A549 (cell line): Measurements from ENCODE around the gene SEPHS1. TPM values are rescaled to one million over a fixed set of nuclear protein-coding genes. Genes with fewer than 3 reads are reported as not detected.

Source experiments
- ATAC-seq, 2 experiments: fragments of 200-7000 bp in 1 of 2; fragments of >200 bp in 1 of 2; cut with Nextera tagmentation in 1 of 2; cut with Tn5 transposase in 1 of 2; 3 replicates each; pipeline versions ENCODE4 v1.8.0 to v1.9.1; 2018 to 2020; ENCODE audit warnings: mild to moderate bottlenecking in 1 of 2, moderate library complexity in 1 of 2
- CTCF ChIA-PET: fragments of 300-600 bp; sonication (Branson Sonifier 250); formaldehyde crosslinking; extraction: SDS; loops from one replicate; lab custom pipeline; 2021; ENCODE audit warnings: antibody characterized with exemption, inconsistent platforms; lab: Yijun Ruan, JAX
- POLR2A ChIA-PET: fragments of 350-600 bp; formaldehyde crosslinking; extraction: SDS; loops from one replicate; lab custom pipeline; 2021; ENCODE audit warnings: antibody characterized with exemption, inconsistent platforms; lab: Yijun Ruan, JAX
- DNase-seq, 2 experiments: peaks; one replicate each; pipeline versions ENCODE4 v3.0.0 to v3.0.0-alpha.2; 2011 to 2016; ENCODE audit warnings: low read depth in 1 of 2, low spot score in 1 of 2
- FAIRE-seq: peaks from 2 replicates; lab custom pipeline; 2011; peaks lifted over from hg19 to GRCh38; lab: Jason Lieb, UNC
- H3K27ac ChIP-seq, 2 experiments: fragments of >200 bp; sonication (Bioruptor Twin); formaldehyde crosslinking; 3 replicates each; pipeline ENCODE4 v1.5.1; 2016 to 2017
- H3K4me1 ChIP-seq: fragments of >200 bp; sonication (Bioruptor Twin); formaldehyde crosslinking; 3 replicates; pipeline ENCODE4 v1.6.1; 2016
- H3K4me2 ChIP-seq: fragments of >200 bp; sonication (Bioruptor Twin); formaldehyde crosslinking; 3 replicates; pipeline ENCODE4 v1.6.1; 2016
- H3K4me3 ChIP-seq: fragments of >200 bp; sonication (Bioruptor Twin); formaldehyde crosslinking; 3 replicates; pipeline ENCODE4 v1.5.1; 2016
- H3K9me3 ChIP-seq: fragments of >200 bp; sonication (Bioruptor Twin); formaldehyde crosslinking; 3 replicates; pipeline ENCODE4 v1.6.1; 2016
- BCL3 ChIP-seq: fragments of >200 bp; sonication (Bioruptor Twin); formaldehyde crosslinking; IDR thresholded peaks from 3 replicates; pipeline ENCODE4 v1.6.1; 2016
- CBX2 ChIP-seq: fragments of 200-600 bp; sonication (generic); IDR thresholded peaks from 2 replicates; pipeline ENCODE4 v1.6.1; 2016; ENCODE audit warnings: low read depth, mild to moderate bottlenecking, borderline replicate concordance
- CEBPB ChIP-seq, 2 experiments: fragments of >200 bp in 1 of 2; sonication (Bioruptor Twin) in 1 of 2; formaldehyde crosslinking in 1 of 2; IDR thresholded peaks; 2 replicates each; pipeline ENCODE4 v1.6.1; 2012 to 2016
- CHD2 ChIP-seq: fragments of 150-350 bp; IDR thresholded peaks from 2 replicates; pipeline ENCODE4 v1.6.1; 2014; ENCODE audit warnings: low read length; ENCODE audit not compliant: partially characterized antibody
- CHD4 ChIP-seq: fragments of 200-600 bp; sonication (generic); IDR thresholded peaks from 2 replicates; pipeline ENCODE4 v1.6.1; 2016; ENCODE audit warnings: antibody characterized with exemption, mild to moderate bottlenecking, borderline replicate concordance
- CTCF ChIP-seq: fragments of >200 bp; sonication (Bioruptor Twin); formaldehyde crosslinking; IDR thresholded peaks from 3 replicates; pipeline ENCODE4 v1.5.1; 2016
- E2F6 ChIP-seq: IDR thresholded peaks from 2 replicates; pipeline ENCODE4 v1.6.1; 2012; ENCODE audit warnings: low read depth, borderline replicate concordance
- EHMT2 ChIP-seq: fragments of 200-600 bp; sonication (generic); IDR thresholded peaks from 2 replicates; pipeline ENCODE4 v1.6.1; 2016; ENCODE audit warnings: antibody characterized with exemption, low read depth, mild to moderate bottlenecking, moderate library complexity
- ELK1 ChIP-seq: fragments of 150-350 bp; IDR thresholded peaks from 2 replicates; pipeline ENCODE4 v1.6.1; 2014; ENCODE audit warnings: low read depth, mild to moderate bottlenecking, low read length
- FOSL2 ChIP-seq, 2 experiments: fragments of 450-650 bp in 1 of 2; fragments of >200 bp in 1 of 2; sonication (Bioruptor Twin) in 1 of 2; formaldehyde crosslinking; IDR thresholded peaks; 2 replicates each; pipeline versions ENCODE4 v1.5.0 to v1.6.1; 2016 to 2020; ENCODE audit warnings: mild to moderate bottlenecking in 1 of 2, moderate library complexity in 1 of 2
- GATA3 ChIP-seq: IDR thresholded peaks from 2 replicates; pipeline ENCODE4 v1.6.1; 2012; ENCODE audit warnings: borderline replicate concordance
- HES2 ChIP-seq: fragments of >200 bp; sonication (Bioruptor Twin); formaldehyde crosslinking; IDR thresholded peaks from 2 replicates; pipeline ENCODE4 v1.6.1; 2016
- HEYL ChIP-seq: fragments of 250-450 bp; sonication (Bioruptor Pico); IDR thresholded peaks from 2 replicates; pipeline ENCODE4 v1.8.0; 2021; ENCODE audit warnings: mild to moderate bottlenecking, moderate library complexity
- HOXA7 ChIP-seq: fragments of 250-450 bp; sonication (Bioruptor Pico); IDR thresholded peaks from 2 replicates; pipeline ENCODE4 v1.5.0; 2020; ENCODE audit warnings: mild to moderate bottlenecking, moderate library complexity
- HOXB13 ChIP-seq: fragments of 250-450 bp; sonication (Bioruptor Pico); IDR thresholded peaks from 2 replicates; pipeline ENCODE4 v1.5.0; 2020; ENCODE audit warnings: low read depth, mild to moderate bottlenecking, moderate library complexity
- HOXB5 ChIP-seq: fragments of 250-450 bp; sonication (Bioruptor Pico); IDR thresholded peaks from 2 replicates; pipeline ENCODE4 v1.5.0; 2020; ENCODE audit warnings: mild to moderate bottlenecking, moderate library complexity
- KDM5A ChIP-seq: fragments of 200-600 bp; sonication (generic); IDR thresholded peaks from 2 replicates; pipeline ENCODE4 v1.6.1; 2016; ENCODE audit warnings: antibody characterized with exemption, mild to moderate bottlenecking
- MAX ChIP-seq: IDR thresholded peaks from 2 replicates; pipeline ENCODE4 v1.6.1; 2012
- MAZ ChIP-seq: fragments of 150-350 bp; IDR thresholded peaks from 2 replicates; pipeline ENCODE4 v1.6.1; 2014; ENCODE audit warnings: antibody characterized with exemption, low read depth, low read length, borderline replicate concordance
- NFE2L2 ChIP-seq: fragments of 150-350 bp; conservative IDR thresholded peaks from 2 replicates; pipeline ENCODE4 v1.6.1; 2014; ENCODE audit warnings: low read length
- NPAS2 ChIP-seq: fragments of 250-450 bp; sonication (Bioruptor Pico); IDR thresholded peaks from 2 replicates; pipeline ENCODE4 v1.8.0; 2022; ENCODE audit warnings: mild to moderate bottlenecking, moderate library complexity, borderline replicate concordance
- NR3C1 ChIP-seq: fragments of >200 bp; sonication (Bioruptor Twin); formaldehyde crosslinking; IDR thresholded peaks from 3 replicates; pipeline ENCODE4 v1.6.1; 2017
- POLR2A ChIP-seq: IDR thresholded peaks from 2 replicates; pipeline ENCODE4 v1.6.1; 2012; ENCODE audit warnings: mild to moderate bottlenecking, low read length
- POLR2AphosphoS2 ChIP-seq: conservative IDR thresholded peaks from 2 replicates; pipeline ENCODE4 v1.6.1; 2012; ENCODE audit warnings: low read length, improper control_type of control experiment, inconsistent platforms
- TFCP2L1 ChIP-seq: fragments of 250-450 bp; sonication (Bioruptor Pico); IDR thresholded peaks from 2 replicates; pipeline ENCODE4 v1.5.0; 2021; ENCODE audit warnings: mild to moderate bottlenecking
- TP53 ChIP-seq: fragments of 250-450 bp; sonication (Bioruptor Pico); IDR thresholded peaks from 2 replicates; pipeline ENCODE4 v1.5.0; 2021; ENCODE audit warnings: mild to moderate bottlenecking, moderate library complexity
- USF2 ChIP-seq: fragments of 450-650 bp; IDR thresholded peaks from 2 replicates; pipeline ENCODE4 v1.6.1; 2014; ENCODE audit warnings: antibody characterized with exemption
- ZNF302 ChIP-seq: fragments of 250-450 bp; sonication (Bioruptor Pico); IDR thresholded peaks from 2 replicates; pipeline ENCODE4 v1.9.0; 2021; ENCODE audit warnings: inconsistent platforms, mild to moderate bottlenecking, moderate library complexity
- WGBS: methylation state at CpG from one replicate; pipeline ENCODE4 v1.1.6; 2017; ENCODE audit errors: missing lambda C conversion rate; 5-methylcytosine and 5-hydroxymethylcytosine counted together
- polyA plus RNA-seq, 4 experiments: library from polyadenylated mRNA; depleted of rRNA in 3 of 4; stranded (reverse); fragments of >200 nt; fragmentation: RNase III in 1 of 4; extraction: RNeasy Plus Mini Kit Qiagen cat#74134 plus additional on column Dnase treatment in 1 of 4; gene quantifications; 2 replicates in 3 of 4; 3 replicates in 1 of 4; pipeline ENCODE4 v1.2.3, GENCODE V29; 2011 to 2017

SEPHS1 gene
- polyA plus RNA-seq, 2 of the 4 experiments (the other 2 are of a cell fraction), result 71.4 to 124 TPM

- Histone ChIP-seq H3K4me1 (no peaks in the 10 kb centered on the region), H3K4me3 (no peak overlapping the region), H3K4me2 (no peak overlapping the region), H3K9me3 (no peaks in the 10 kb centered on the region), H3K27ac (no peak overlapping the region)
- ChIA-PET POLR2A (interaction anchor here (1.0 kb wide), 1 partner anchor 9 kb away, joined by 3 read pairs; no protein-coding TSS in a partner anchor), CTCF (interaction anchor here (3.2 kb wide), 1 partner anchor 9 kb away, joined by 14 read pairs; no protein-coding TSS in a partner anchor)
- ATAC-seq, result no peak
- no peak for DNase-seq
- FAIRE-seq, result no peak
- TF ChIP-seq ZNF302 (no peak), EHMT2 (no peak), CTCF (no peak), BCL3 (no peak), HOXB13 (CRISPR knock-in tag) (no peak), MAZ (no peak), HES2 (no peak), NR3C1 (no peak), KDM5A (no peak), TFCP2L1 (CRISPR knock-in tag) (no peak), HOXA7 (no peak), E2F6 (no peak), CBX2 (no peak), HOXB5 (CRISPR knock-in tag) (no peak), CEBPB (IDR thresholded peaks at IDR 0.05) (no peak), NFE2L2 (no peak), ELK1 (no peak), USF2 (no peak)
- 72% methylated on average over 5 of the region's 5 CpGs for WGBS
Measured at GRCh38 chr10:13311177-13311575, 36.9 kb downstream of the SEPHS1 start.

- ATAC-seq (peak; percentile 39 to 40; a peak in 3 of 6 replicates), FAIRE-seq (no peak), DNase-seq (no peak)
- Histone ChIP-seq H3K27ac (no peak overlapping the region), H3K4me2 (no peak overlapping the region), H3K4me1 (no peaks in the 10 kb centered on the region), H3K4me3 (no peak overlapping the region), H3K9me3 (no peaks in the 10 kb centered on the region)
- POLR2A ChIA-PET, result interaction anchor here (1.0 kb wide), 1 partner anchor 8 kb away, joined by 3 read pairs; no protein-coding TSS in a partner anchor
- WGBS, result 67% methylated on average over 7 of the region's 7 CpGs
- CTCF ChIA-PET, result interaction anchor here (1.0 to 3.2 kb wide), 2 partner anchors 8 to 9 kb away, joined by 7 to 14 read pairs; no protein-coding TSS in a partner anchor
- TF ChIP-seq HOXB5 (CRISPR knock-in tag), result no peak
- no peak for TF ChIP-seq EHMT2
- TF ChIP-seq POLR2A, result no peak
- TF ChIP-seq NPAS2 (CRISPR knock-in tag), result no peak
- TF ChIP-seq NFE2L2, result no peak
- no peak for TF ChIP-seq CHD2
- TF ChIP-seq FOSL2 (IDR thresholded peaks at IDR 0.05), result no peak
- no peak for TF ChIP-seq FOSL2 (CRISPR knock-in tag; IDR thresholded peaks at IDR 0.05)
- TF ChIP-seq CBX2, result no peak
- TF ChIP-seq POLR2AphosphoS2, result no peak
- TF ChIP-seq HOXB13 (CRISPR knock-in tag), result no peak
- no peak for TF ChIP-seq CHD4
- TF ChIP-seq HEYL, result no peak
- TF ChIP-seq MAX, result no peak
- no peak for TF ChIP-seq TP53 (CRISPR knock-in tag)
- no peak for TF ChIP-seq BCL3
- no peak for TF ChIP-seq GATA3
Measured at GRCh38 chr10:13310518-13311176, 37.4 kb downstream of the SEPHS1 start.
